Gastrocnemius medialis (tissue), 4 donors: ENCODE data around the gene KRT12.

Experiments
- POLR2A ChIP-seq, 2 donors: fragments of 450-650 bp; IDR thresholded peaks; one replicate each; pipeline ENCODE4 v1.6.1; 2017; ENCODE audit warnings: antibody characterized with exemption in 2 of 2, mild to moderate bottlenecking in 2 of 2, moderate library complexity in 2 of 2
- TF ChIP-seq, protein P1 (sequence below), 5 experiments: fragments of 450-650 bp in 3 of 5; fragments of 200-600 bp in 2 of 5; sonication (generic) in 2 of 5; IDR thresholded peaks in 4 of 5; conservative IDR thresholded peaks in 1 of 5; 1 replicate in 4 of 5; 2 replicates in 1 of 5; pipeline ENCODE4 v1.5.1; 2016 to 2019; ENCODE audit warnings: antibody characterized with exemption in 5 of 5, mild to moderate bottlenecking in 3 of 5, moderate library complexity in 3 of 5

- TF ChIP-seq, protein P1, sequence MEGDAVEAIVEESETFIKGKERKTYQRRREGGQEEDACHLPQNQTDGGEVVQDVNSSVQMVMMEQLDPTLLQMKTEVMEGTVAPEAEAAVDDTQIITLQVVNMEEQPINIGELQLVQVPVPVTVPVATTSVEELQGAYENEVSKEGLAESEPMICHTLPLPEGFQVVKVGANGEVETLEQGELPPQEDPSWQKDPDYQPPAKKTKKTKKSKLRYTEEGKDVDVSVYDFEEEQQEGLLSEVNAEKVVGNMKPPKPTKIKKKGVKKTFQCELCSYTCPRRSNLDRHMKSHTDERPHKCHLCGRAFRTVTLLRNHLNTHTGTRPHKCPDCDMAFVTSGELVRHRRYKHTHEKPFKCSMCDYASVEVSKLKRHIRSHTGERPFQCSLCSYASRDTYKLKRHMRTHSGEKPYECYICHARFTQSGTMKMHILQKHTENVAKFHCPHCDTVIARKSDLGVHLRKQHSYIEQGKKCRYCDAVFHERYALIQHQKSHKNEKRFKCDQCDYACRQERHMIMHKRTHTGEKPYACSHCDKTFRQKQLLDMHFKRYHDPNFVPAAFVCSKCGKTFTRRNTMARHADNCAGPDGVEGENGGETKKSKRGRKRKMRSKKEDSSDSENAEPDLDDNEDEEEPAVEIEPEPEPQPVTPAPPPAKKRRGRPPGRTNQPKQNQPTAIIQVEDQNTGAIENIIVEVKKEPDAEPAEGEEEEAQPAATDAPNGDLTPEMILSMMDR (IDR thresholded peaks at IDR 0.05 in 4 of 5, conservative IDR thresholded peaks at IDR 0.05 in 1 of 5) = no peak
- no peak for TF ChIP-seq POLR2A (IDR thresholded peaks at IDR 0.05)
These were observed 20.4 kb downstream of the KRT12 start for GRCh38 chr17:40846515-40847144.
